ENCODE data around the gene ADH1C.

The ADH1C gene

GRCh38 chr4:99383399-99383798 is 30.9 kb upstream of the ADH1C start:
- no CpG with 5 or more reads among the region's 3 CpGs for WGBS, 2 donors (ENCODE audit: extremely low coverage in 2 of 2, insufficient read length in 2 of 2, insufficient replicate concordance in 1 of 2)
- H2BK5ac ChIP-seq (ENCODE audit: low read length) = no peak overlapping the region
- no peak overlapping the region for H3K4ac ChIP-seq (ENCODE audit: low read length)
- H3K27me3 ChIP-seq (ENCODE audit: control insufficient read depth in 3 of 3, insufficient read depth in 3 of 3, low read depth in 1 of 3, low read length in 3 of 3) = no peaks in the 10 kb centered on the region
- H3K4me3 ChIP-seq (ENCODE audit: low read length in 2 of 2) = no peak overlapping the region
- no peak overlapping the region for H3K9ac ChIP-seq (ENCODE audit: low read depth, low read length, poor library complexity)
- no peaks in the 10 kb centered on the region for H3K4me1 ChIP-seq (ENCODE audit: control insufficient read depth in 2 of 2, insufficient read depth in 1 of 2, low read depth in 1 of 2, low read length in 2 of 2)
- no peak overlapping the region for H2BK15ac ChIP-seq (ENCODE audit: low read length)
- H3K4me2 ChIP-seq (ENCODE audit: insufficient read depth, low read length, poor library complexity, severe bottlenecking) = no peak overlapping the region
- H4K91ac ChIP-seq (ENCODE audit: low read depth, low read length, poor library complexity) = no peak overlapping the region
- no peak overlapping the region for H4K8ac ChIP-seq (ENCODE audit: low read depth, low read length)
- H2BK12ac ChIP-seq (ENCODE audit: low read length) = no peak overlapping the region
- H3K27ac ChIP-seq (replicated peaks; ENCODE audit: low read length) = no peak overlapping the region
- no peaks in the 10 kb centered on the region for H3K79me1 ChIP-seq (ENCODE audit: low read depth, low read length)
- no peak overlapping the region for H2BK120ac ChIP-seq (ENCODE audit: low read depth, low read length)
- H3K14ac ChIP-seq (ENCODE audit: low read length) = no peak overlapping the region
- no peak overlapping the region for H2AFZ ChIP-seq (ENCODE audit: low read length)
- no peaks in the 10 kb centered on the region for H3K9me3 ChIP-seq (replicated peaks in 1 of 2; ENCODE audit: control insufficient read depth in 2 of 2, insufficient read depth in 1 of 2, low read depth in 1 of 2, low read length in 2 of 2)
- no peaks in the 10 kb centered on the region for H3K36me3 ChIP-seq (replicated peaks in 1 of 2; ENCODE audit: control insufficient read depth in 2 of 2, insufficient read depth in 2 of 2, low read length in 2 of 2)
- H2AK5ac ChIP-seq (ENCODE audit: low read depth, low read length) = no peak overlapping the region
- no peak overlapping the region for H3K18ac ChIP-seq (ENCODE audit: low read length)
- DNase-seq (ENCODE audit: low spot score) = no peak
- H3K23ac ChIP-seq (ENCODE audit: low read depth, low read length, poor library complexity) = no peak overlapping the region

- no peaks in the 10 kb centered on the region for H3K4me1 ChIP-seq (ENCODE audit: control insufficient read depth in 2 of 2, insufficient read depth in 1 of 2, low read depth in 1 of 2, low read length in 2 of 2)
- no peaks in the 10 kb centered on the region for H3K9me3 ChIP-seq (replicated peaks in 1 of 2; ENCODE audit: control insufficient read depth in 2 of 2, insufficient read depth in 1 of 2, low read depth in 1 of 2, low read length in 2 of 2)
- H3K79me1 ChIP-seq (ENCODE audit: low read depth, low read length) = no peaks in the 10 kb centered on the region
- H4K91ac ChIP-seq (ENCODE audit: low read depth, low read length, poor library complexity) = no peak overlapping the region
- H3K27me3 ChIP-seq (ENCODE audit: control insufficient read depth in 3 of 3, insufficient read depth in 3 of 3, low read depth in 1 of 3, low read length in 3 of 3) = no peaks in the 10 kb centered on the region
- no CpG with 5 or more reads among the region's 1 CpG for WGBS, 2 donors (ENCODE audit: extremely low coverage in 2 of 2, insufficient read length in 2 of 2, insufficient replicate concordance in 1 of 2)
- H3K14ac ChIP-seq (ENCODE audit: low read length) = no peak overlapping the region
- H2BK120ac ChIP-seq (ENCODE audit: low read depth, low read length) = no peak overlapping the region
- H2AK5ac ChIP-seq (ENCODE audit: low read depth, low read length) = no peak overlapping the region
- no peaks in the 10 kb centered on the region for H3K36me3 ChIP-seq (replicated peaks in 1 of 2; ENCODE audit: control insufficient read depth in 2 of 2, insufficient read depth in 2 of 2, low read length in 2 of 2)
- H2AFZ ChIP-seq (ENCODE audit: low read length) = no peak overlapping the region
- no peak overlapping the region for H3K4me2 ChIP-seq (ENCODE audit: insufficient read depth, low read length, poor library complexity, severe bottlenecking)
- H2BK12ac ChIP-seq (ENCODE audit: low read length) = no peak overlapping the region
- H3K23ac ChIP-seq (ENCODE audit: low read depth, low read length, poor library complexity) = no peak overlapping the region
- no peak overlapping the region for H3K4me3 ChIP-seq (ENCODE audit: low read length in 2 of 2)
- no peak overlapping the region for H4K8ac ChIP-seq (ENCODE audit: low read depth, low read length)
- no peak overlapping the region for H3K18ac ChIP-seq (ENCODE audit: low read length)
- no peak overlapping the region for H3K9ac ChIP-seq (ENCODE audit: low read depth, low read length, poor library complexity)
- H2BK5ac ChIP-seq (ENCODE audit: low read length) = no peak overlapping the region
- H3K27ac ChIP-seq (replicated peaks; ENCODE audit: low read length) = no peak overlapping the region
- DNase-seq (ENCODE audit: low spot score) = no peak
- no peak overlapping the region for H3K4ac ChIP-seq (ENCODE audit: low read length)
- H2BK15ac ChIP-seq (ENCODE audit: low read length) = no peak overlapping the region
Measured at GRCh38 chr4:99382745-99383360, 30.3 kb upstream of the ADH1C start.

GRCh38 chr4:99381588-99382175 is 29.1 kb upstream of the ADH1C start:
- H2BK120ac ChIP-seq (ENCODE audit: low read depth, low read length) = no peak overlapping the region
- no peak overlapping the region for H2BK12ac ChIP-seq (ENCODE audit: low read length)
- no peak overlapping the region for H2BK15ac ChIP-seq (ENCODE audit: low read length)
- H4K91ac ChIP-seq (ENCODE audit: low read depth, low read length, poor library complexity) = no peak overlapping the region
- no peak overlapping the region for H3K18ac ChIP-seq (ENCODE audit: low read length)
- H3K27me3 ChIP-seq (ENCODE audit: control insufficient read depth in 3 of 3, insufficient read depth in 3 of 3, low read depth in 1 of 3, low read length in 3 of 3) = no peaks in the 10 kb centered on the region
- H3K4me2 ChIP-seq (ENCODE audit: insufficient read depth, low read length, poor library complexity, severe bottlenecking) = no peak overlapping the region
- DNase-seq (ENCODE audit: low spot score) = no peak
- H2AFZ ChIP-seq (ENCODE audit: low read length) = no peak overlapping the region
- H3K4me3 ChIP-seq (ENCODE audit: low read length in 2 of 2) = no peak overlapping the region
- no peak overlapping the region for H3K9ac ChIP-seq (ENCODE audit: low read depth, low read length, poor library complexity)
- no peaks in the 10 kb centered on the region for H3K4me1 ChIP-seq (ENCODE audit: control insufficient read depth in 2 of 2, insufficient read depth in 1 of 2, low read depth in 1 of 2, low read length in 2 of 2)
- H3K14ac ChIP-seq (ENCODE audit: low read length) = no peak overlapping the region
- no peaks in the 10 kb centered on the region for H3K36me3 ChIP-seq (replicated peaks in 1 of 2; ENCODE audit: control insufficient read depth in 2 of 2, insufficient read depth in 2 of 2, low read length in 2 of 2)
- H3K9me3 ChIP-seq (replicated peaks in 1 of 2; ENCODE audit: control insufficient read depth in 2 of 2, insufficient read depth in 1 of 2, low read depth in 1 of 2, low read length in 2 of 2) = no peaks in the 10 kb centered on the region
- no peak overlapping the region for H4K8ac ChIP-seq (ENCODE audit: low read depth, low read length)
- H2BK5ac ChIP-seq (ENCODE audit: low read length) = no peak overlapping the region
- H3K79me1 ChIP-seq (ENCODE audit: low read depth, low read length) = no peaks in the 10 kb centered on the region
- no peak overlapping the region for H3K27ac ChIP-seq (replicated peaks; ENCODE audit: low read length)
- no peak overlapping the region for H2AK5ac ChIP-seq (ENCODE audit: low read depth, low read length)
- no CpG with 5 or more reads among the region's 1 CpG for WGBS, 2 donors (ENCODE audit: extremely low coverage in 2 of 2, insufficient read length in 2 of 2, insufficient replicate concordance in 1 of 2)
- no peak overlapping the region for H3K4ac ChIP-seq (ENCODE audit: low read length)
- no peak overlapping the region for H3K23ac ChIP-seq (ENCODE audit: low read depth, low read length, poor library complexity)

- no peak overlapping the region for H3K4me3 ChIP-seq (ENCODE audit: low read length in 2 of 2)
Measured at GRCh38 chr4:99379571-99379970, 27.0 kb upstream of the ADH1C start.

More at GRCh38 chr4:99379571-99379970, 27.0 kb upstream of the ADH1C start:
- H3K27ac ChIP-seq (replicated peaks; ENCODE audit: low read length) = no peak overlapping the region
- H4K91ac ChIP-seq (ENCODE audit: low read depth, low read length, poor library complexity) = no peak overlapping the region
- H3K18ac ChIP-seq (ENCODE audit: low read length) = no peak overlapping the region
- no peak overlapping the region for H3K23ac ChIP-seq (ENCODE audit: low read depth, low read length, poor library complexity)
- no peak overlapping the region for H3K4me2 ChIP-seq (ENCODE audit: insufficient read depth, low read length, poor library complexity, severe bottlenecking)
- no peak overlapping the region for H2BK120ac ChIP-seq (ENCODE audit: low read depth, low read length)
- H3K4ac ChIP-seq (ENCODE audit: low read length) = no peak overlapping the region
- H2BK12ac ChIP-seq (ENCODE audit: low read length) = no peak overlapping the region
- no peaks in the 10 kb centered on the region for H3K27me3 ChIP-seq (ENCODE audit: control insufficient read depth in 3 of 3, insufficient read depth in 3 of 3, low read depth in 1 of 3, low read length in 3 of 3)
- no peak overlapping the region for H2BK15ac ChIP-seq (ENCODE audit: low read length)
- no peak for DNase-seq (ENCODE audit: low spot score)
- no peak overlapping the region for H2AFZ ChIP-seq (ENCODE audit: low read length)
- H3K4me1 ChIP-seq (ENCODE audit: control insufficient read depth in 2 of 2, insufficient read depth in 1 of 2, low read depth in 1 of 2, low read length in 2 of 2) = no peaks in the 10 kb centered on the region
- no peaks in the 10 kb centered on the region for H3K9me3 ChIP-seq (replicated peaks in 1 of 2; ENCODE audit: control insufficient read depth in 2 of 2, insufficient read depth in 1 of 2, low read depth in 1 of 2, low read length in 2 of 2)
- H4K8ac ChIP-seq (ENCODE audit: low read depth, low read length) = no peak overlapping the region
- no peak overlapping the region for H3K9ac ChIP-seq (ENCODE audit: low read depth, low read length, poor library complexity)
- H3K79me1 ChIP-seq (ENCODE audit: low read depth, low read length) = no peaks in the 10 kb centered on the region
- no peak overlapping the region for H2BK5ac ChIP-seq (ENCODE audit: low read length)
- H2AK5ac ChIP-seq (ENCODE audit: low read depth, low read length) = no peak overlapping the region
- no peak overlapping the region for H3K14ac ChIP-seq (ENCODE audit: low read length)
- no peaks in the 10 kb centered on the region for H3K36me3 ChIP-seq (replicated peaks in 1 of 2; ENCODE audit: control insufficient read depth in 2 of 2, insufficient read depth in 2 of 2, low read length in 2 of 2)

Measured in neuronal stem cell (in vitro differentiated cells).